Prostate gland (tissue), 2 donors: ENCODE measurements around the gene LUC7L.
"Not testable (repeated sequence)": the region's sequence is repeated elsewhere in the genome, so short reads cannot be mapped to it uniquely, and the experiment has no call there.

ENCODE experiments used
- CTCF ChIP-seq, 4 experiments: fragments of 200-600 bp in 2 of 4; fragments of 450-650 bp in 2 of 4; sonication (generic) in 2 of 4; IDR thresholded peaks; 1 replicate in 3 of 4; 2 replicates in 1 of 4; pipeline ENCODE4 v1.5.1; 2016 to 2019; ENCODE audit warnings: antibody characterized with exemption in 4 of 4, mild to moderate bottlenecking in 2 of 4, moderate library complexity in 2 of 4
- POLR2A ChIP-seq: fragments of 450-650 bp; IDR thresholded peaks from one replicate; pipeline ENCODE4 v1.6.1; 2016; ENCODE audit warnings: antibody characterized with exemption, mild to moderate bottlenecking

- TF ChIP-seq CTCF (IDR thresholded peaks at IDR 0.05); POLR2A: not testable (repeated sequence)
Measured at GRCh38 chr16:160242-160641, 69.0 kb downstream of the LUC7L start.
